ENCODE data around the gene TUBB2B.

Gene TUBB2B

DNA sequence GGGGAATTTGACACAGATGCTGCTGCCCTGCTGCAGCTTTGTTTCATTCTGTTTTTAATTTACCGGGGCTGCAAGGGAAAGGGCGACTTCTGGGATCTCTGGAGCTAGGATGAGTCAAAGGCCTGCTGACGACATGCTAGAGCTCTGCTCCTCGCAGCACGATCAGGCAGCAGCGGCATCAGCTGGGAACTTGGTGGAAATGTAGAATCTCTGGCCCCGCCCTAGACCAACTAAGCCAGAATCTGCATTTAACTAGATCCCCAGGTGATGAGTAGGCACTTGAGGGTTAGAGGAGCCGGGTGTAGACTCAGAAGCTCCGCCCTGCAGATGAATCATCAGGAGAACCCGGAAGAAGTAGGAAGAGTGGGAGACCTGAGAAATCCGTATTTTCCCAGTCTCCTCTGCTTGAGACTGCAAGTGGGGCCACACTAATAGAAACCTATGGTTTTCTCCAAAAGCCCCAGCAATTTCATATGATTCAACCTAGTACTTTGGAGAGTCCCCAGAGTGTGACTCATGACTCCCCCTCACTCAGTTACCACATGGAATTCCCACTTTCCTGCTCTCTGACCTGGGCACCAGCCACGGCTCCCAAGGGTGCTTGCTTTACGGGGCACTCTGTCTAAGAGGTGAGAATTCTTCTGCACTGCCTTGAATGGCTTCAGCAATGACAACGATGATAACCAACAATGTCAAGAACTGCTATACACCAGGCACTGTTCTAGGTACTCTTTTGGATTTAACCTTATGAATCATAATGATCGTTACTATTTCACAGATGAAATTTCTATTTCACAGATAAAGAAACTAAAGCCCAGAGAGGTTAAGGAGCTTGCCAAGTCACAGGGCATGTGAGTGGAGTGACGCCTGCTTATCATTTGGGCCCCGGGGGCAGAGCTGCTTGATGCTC lies 18.1 kb downstream of the TUBB2B start:
- DNase-seq, result peak; percentile 98
- Histone ChIP-seq H3K36me3 (replicated peaks) (no peaks in the 10 kb centered on the region), H3K27me3 (replicated peaks) (no peaks in the 10 kb centered on the region), H3K4me3 (ENCODE audit: low read depth, low read length) (peak overlapping the region; percentile 18), H3K27ac (peak overlapping the region; percentile 93)
- TF ChIP-seq, protein P1, sequence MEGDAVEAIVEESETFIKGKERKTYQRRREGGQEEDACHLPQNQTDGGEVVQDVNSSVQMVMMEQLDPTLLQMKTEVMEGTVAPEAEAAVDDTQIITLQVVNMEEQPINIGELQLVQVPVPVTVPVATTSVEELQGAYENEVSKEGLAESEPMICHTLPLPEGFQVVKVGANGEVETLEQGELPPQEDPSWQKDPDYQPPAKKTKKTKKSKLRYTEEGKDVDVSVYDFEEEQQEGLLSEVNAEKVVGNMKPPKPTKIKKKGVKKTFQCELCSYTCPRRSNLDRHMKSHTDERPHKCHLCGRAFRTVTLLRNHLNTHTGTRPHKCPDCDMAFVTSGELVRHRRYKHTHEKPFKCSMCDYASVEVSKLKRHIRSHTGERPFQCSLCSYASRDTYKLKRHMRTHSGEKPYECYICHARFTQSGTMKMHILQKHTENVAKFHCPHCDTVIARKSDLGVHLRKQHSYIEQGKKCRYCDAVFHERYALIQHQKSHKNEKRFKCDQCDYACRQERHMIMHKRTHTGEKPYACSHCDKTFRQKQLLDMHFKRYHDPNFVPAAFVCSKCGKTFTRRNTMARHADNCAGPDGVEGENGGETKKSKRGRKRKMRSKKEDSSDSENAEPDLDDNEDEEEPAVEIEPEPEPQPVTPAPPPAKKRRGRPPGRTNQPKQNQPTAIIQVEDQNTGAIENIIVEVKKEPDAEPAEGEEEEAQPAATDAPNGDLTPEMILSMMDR (IDR thresholded peaks at IDR 0.05; ENCODE audit: low read depth, low read length, missing control alignments), result peak; percentile 45
- in situ Hi-C loops (cut with HindIII; ENCODE audit: low pct_ligation_motif_present, low sequenced_read_pairs), result no loop called here

- TF ChIP-seq, protein P1 (IDR thresholded peaks at IDR 0.05; ENCODE audit: low read depth, low read length, missing control alignments), result no peak
- Histone ChIP-seq H3K4me3 (ENCODE audit: low read depth, low read length) (peak overlapping the region; percentile 18), H3K27ac (peak overlapping the region; percentile 93), H3K36me3 (replicated peaks) (no peaks in the 10 kb centered on the region), H3K27me3 (replicated peaks) (no peaks in the 10 kb centered on the region)
- no peak for DNase-seq
- in situ Hi-C loops (cut with HindIII; ENCODE audit: low pct_ligation_motif_present, low sequenced_read_pairs), result no loop called here
Observed at GRCh38 chr6:3208775-3209113, 18.7 kb downstream of the TUBB2B start.

DNA sequence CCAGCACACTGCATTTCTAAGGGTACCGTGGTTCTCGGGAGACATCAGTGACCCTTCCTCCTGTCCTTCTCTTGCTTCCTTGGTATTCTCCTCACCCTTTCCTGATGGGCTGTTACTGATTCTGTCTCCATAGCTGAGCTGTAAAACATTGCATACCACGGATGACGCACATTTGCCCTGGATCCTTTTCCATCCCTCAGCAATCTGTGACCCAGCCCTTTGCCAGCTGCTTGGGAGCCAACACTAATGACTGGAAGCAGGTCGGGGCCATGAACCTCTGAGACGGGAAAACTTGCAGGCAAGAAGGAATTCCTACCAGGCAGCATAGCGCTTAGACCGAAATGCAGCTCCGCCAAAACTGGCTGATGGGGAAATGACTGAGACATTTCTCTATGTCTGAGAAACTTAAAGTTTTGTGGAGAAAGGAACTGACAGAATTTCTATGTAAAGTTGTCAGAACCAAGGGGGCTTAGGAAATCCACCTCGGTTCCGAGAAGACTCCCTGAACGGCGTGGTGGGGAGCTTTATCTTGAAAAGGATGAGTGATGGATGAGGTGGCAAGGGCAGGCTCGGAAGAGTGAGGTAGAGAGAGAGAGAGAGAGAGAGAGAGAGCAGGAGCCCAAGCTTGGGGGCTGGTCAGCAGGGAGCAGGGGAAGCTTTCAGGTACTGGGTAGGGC lies 19.2 kb downstream of the TUBB2B start:
- H3K27me3 ChIP-seq (replicated peaks), result no peaks in the 10 kb centered on the region
- DNase-seq, result peak; percentile 89
- H3K27ac ChIP-seq, result peak overlapping the region; percentile 93
- TF ChIP-seq, protein P1 (IDR thresholded peaks at IDR 0.05; ENCODE audit: low read depth, low read length, missing control alignments), result no peak
- in situ Hi-C loops (cut with HindIII; ENCODE audit: low pct_ligation_motif_present, low sequenced_read_pairs), result no loop called here
- no peak overlapping the region for H3K4me3 ChIP-seq (ENCODE audit: low read depth, low read length)
- no peaks in the 10 kb centered on the region for H3K36me3 ChIP-seq (replicated peaks)

GRCh38 chr6:3206339-3207015 lies 21.0 kb downstream of the TUBB2B start:
- TF ChIP-seq, protein P1 (IDR thresholded peaks at IDR 0.05; ENCODE audit: low read depth, low read length, missing control alignments), result peak; percentile 15
- in situ Hi-C loops (cut with HindIII; ENCODE audit: low pct_ligation_motif_present, low sequenced_read_pairs), result no loop called here
- no peaks in the 10 kb centered on the region for H3K27me3 ChIP-seq (replicated peaks)
- peak overlapping the region; percentile 77 for H3K27ac ChIP-seq
- no peak overlapping the region for H3K4me3 ChIP-seq (ENCODE audit: low read depth, low read length)
- no peak for DNase-seq
- H3K36me3 ChIP-seq (replicated peaks), result no peaks in the 10 kb centered on the region

- Histone ChIP-seq H3K36me3 (replicated peaks) (no peaks in the 10 kb centered on the region), H3K27ac (peak overlapping the region; percentile 77), H3K27me3 (replicated peaks) (no peaks in the 10 kb centered on the region), H3K4me3 (ENCODE audit: low read depth, low read length) (no peak overlapping the region)
- TF ChIP-seq, protein P1 (IDR thresholded peaks at IDR 0.05; ENCODE audit: low read depth, low read length, missing control alignments), result no peak
- peak; percentile 97 for DNase-seq
- in situ Hi-C loops (cut with HindIII; ENCODE audit: low pct_ligation_motif_present, low sequenced_read_pairs), result no loop called here
Observed at GRCh38 chr6:3205913-3206312, 21.5 kb downstream of the TUBB2B start.
